Fibroblast of lung (primary cell): Measurements from ENCODE around the gene EFEMP1. TPM values are rescaled to one million over a fixed set of nuclear protein-coding genes. Genes with fewer than 3 reads are reported as not detected.

Source experiments
- DNase-seq, 2 donors: peaks; one replicate each; pipeline versions ENCODE4 v3.0.0 to v3.0.0-alpha.2; 2010; ENCODE audit warnings: low read depth in 2 of 2
- H2AFZ ChIP-seq: 2 replicates; pipeline ENCODE4 v1.5.1; 2012; ENCODE audit warnings: low read length, control low read depth, inconsistent platforms
- H3K27ac ChIP-seq: 2 replicates; pipeline ENCODE4 v1.5.1; 2011; ENCODE audit warnings: low read length, control low read depth; ENCODE audit not compliant: insufficient read depth
- H3K27me3 ChIP-seq: 2 replicates; pipeline ENCODE4 v1.5.1; 2011; ENCODE audit warnings: mild to moderate bottlenecking, low read length; ENCODE audit not compliant: control insufficient read depth, insufficient read depth
- H3K36me3 ChIP-seq: 2 replicates; pipeline ENCODE4 v1.5.1; 2011; ENCODE audit warnings: low read length; ENCODE audit not compliant: control insufficient read depth, insufficient read depth
- H3K4me1 ChIP-seq: 2 replicates; pipeline ENCODE4 v1.5.1; 2011; ENCODE audit warnings: low read length; ENCODE audit not compliant: control insufficient read depth, insufficient read depth; ENCODE audit errors: extremely low read depth
- H3K4me2 ChIP-seq: 2 replicates; pipeline ENCODE4 v1.5.1; 2011; ENCODE audit warnings: low read length, control low read depth; ENCODE audit not compliant: insufficient read depth; ENCODE audit errors: extremely low read depth
- H3K4me3 ChIP-seq, 4 experiments: fragments of 200-600 bp in 1 of 4; sonication (generic) in 1 of 4; replicated peaks in 1 of 4; 2 replicates each; pipeline ENCODE4 v1.5.1; 2011 to 2016; ENCODE audit warnings: low read length in 4 of 4, low read depth in 3 of 4, mild to moderate bottlenecking in 3 of 4, control low read depth in 2 of 4, inconsistent platforms in 1 of 4, mixed read lengths in 1 of 4; ENCODE audit not compliant: insufficient read depth in 1 of 4; ENCODE audit errors: control extremely low read depth in 1 of 4
- H3K79me2 ChIP-seq: 2 replicates; pipeline ENCODE4 v1.5.1; 2012; ENCODE audit warnings: mild to moderate bottlenecking, low read length, inconsistent platforms; ENCODE audit not compliant: control insufficient read depth, insufficient read depth
- H3K9ac ChIP-seq: 2 replicates; pipeline ENCODE4 v1.5.1; 2011; ENCODE audit warnings: mild to moderate bottlenecking, low read length, control low read depth; ENCODE audit not compliant: insufficient read depth
- H3K9me3 ChIP-seq: 2 replicates; pipeline ENCODE4 v1.5.1; 2012; ENCODE audit warnings: low read depth, low read length; ENCODE audit not compliant: control insufficient read depth, insufficient read depth
- H4K20me1 ChIP-seq: 2 replicates; pipeline ENCODE4 v1.5.1; 2011; ENCODE audit warnings: low read length; ENCODE audit not compliant: control insufficient read depth, insufficient read depth; ENCODE audit errors: extremely low read depth
- EZH2 ChIP-seq: IDR thresholded peaks from 2 replicates; pipeline ENCODE4 v1.5.1; 2012; ENCODE audit warnings: low read length, control low read depth, mild to moderate bottlenecking; ENCODE audit errors: missing control alignments
- polyA plus RNA-seq, 2 donors: library from polyadenylated mRNA; depleted of rRNA in 1 of 2; stranded (reverse) in 1 of 2; unstranded in 1 of 2; fragments of >200 nt; gene quantifications; 2 replicates each; pipeline ENCODE4 v1.2.1, GENCODE V29; 2011 to 2012; ENCODE audit warnings: missing spikeins in 1 of 2
- total RNA-seq: library from RNA; depleted of rRNA; stranded (reverse); fragments of >200 nt; gene quantifications from 2 replicates; pipeline ENCODE4 v1.2.1, GENCODE V29; 2014
- TF ChIP-seq, protein P1 (sequence below), 2 donors: IDR thresholded peaks in 1 of 2; conservative IDR thresholded peaks in 1 of 2; 1 replicate in 1 of 2; 2 replicates in 1 of 2; pipeline ENCODE4 v1.5.1; 2011 to 2012; ENCODE audit warnings: low read length in 2 of 2, control low read depth in 1 of 2, inconsistent platforms in 1 of 2, low read depth in 1 of 2, mild to moderate bottlenecking in 1 of 2

Gene EFEMP1
- total and polyA plus RNA-seq, 2 donors (not counting 1 experiment from before 2014, with no cell fraction given), result 467 to 724 TPM

DNA sequence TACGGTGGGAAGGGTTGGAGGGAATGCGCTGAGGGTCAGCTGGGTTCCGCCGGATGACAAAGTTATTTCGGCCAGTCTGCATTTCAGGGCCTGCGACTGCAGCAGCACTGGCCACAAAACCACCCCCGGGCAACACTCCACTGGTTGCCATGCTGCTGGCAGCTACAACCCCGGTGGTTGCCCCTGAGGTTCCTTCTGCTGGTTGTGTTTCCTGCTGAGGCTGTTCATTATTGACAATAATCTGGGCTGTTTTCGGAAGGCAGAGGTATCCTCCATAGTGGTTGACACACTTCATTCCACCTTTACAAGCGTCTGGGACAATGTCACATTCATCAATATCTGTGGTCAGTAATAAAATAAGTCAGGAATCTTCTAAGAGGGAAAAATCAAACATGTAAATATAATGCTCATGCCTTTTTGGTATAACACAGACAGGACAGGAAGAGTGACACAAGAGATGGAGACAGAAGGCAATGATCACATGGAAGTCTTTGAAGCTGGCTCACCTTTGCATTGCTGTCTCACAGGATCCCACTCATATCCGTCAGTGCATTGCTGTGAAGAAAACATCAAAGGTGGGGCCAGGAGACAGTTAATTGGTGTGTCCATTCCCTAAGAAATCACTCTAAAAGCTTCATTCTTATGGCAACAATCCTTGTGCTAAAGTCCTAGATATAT is 5.7 kb downstream of the EFEMP1 start:
- no peak for TF ChIP-seq EZH2
- TF ChIP-seq, protein P1, sequence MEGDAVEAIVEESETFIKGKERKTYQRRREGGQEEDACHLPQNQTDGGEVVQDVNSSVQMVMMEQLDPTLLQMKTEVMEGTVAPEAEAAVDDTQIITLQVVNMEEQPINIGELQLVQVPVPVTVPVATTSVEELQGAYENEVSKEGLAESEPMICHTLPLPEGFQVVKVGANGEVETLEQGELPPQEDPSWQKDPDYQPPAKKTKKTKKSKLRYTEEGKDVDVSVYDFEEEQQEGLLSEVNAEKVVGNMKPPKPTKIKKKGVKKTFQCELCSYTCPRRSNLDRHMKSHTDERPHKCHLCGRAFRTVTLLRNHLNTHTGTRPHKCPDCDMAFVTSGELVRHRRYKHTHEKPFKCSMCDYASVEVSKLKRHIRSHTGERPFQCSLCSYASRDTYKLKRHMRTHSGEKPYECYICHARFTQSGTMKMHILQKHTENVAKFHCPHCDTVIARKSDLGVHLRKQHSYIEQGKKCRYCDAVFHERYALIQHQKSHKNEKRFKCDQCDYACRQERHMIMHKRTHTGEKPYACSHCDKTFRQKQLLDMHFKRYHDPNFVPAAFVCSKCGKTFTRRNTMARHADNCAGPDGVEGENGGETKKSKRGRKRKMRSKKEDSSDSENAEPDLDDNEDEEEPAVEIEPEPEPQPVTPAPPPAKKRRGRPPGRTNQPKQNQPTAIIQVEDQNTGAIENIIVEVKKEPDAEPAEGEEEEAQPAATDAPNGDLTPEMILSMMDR (conservative IDR thresholded peaks at IDR 0.05 in 1 of 2, IDR thresholded peaks at IDR 0.05 in 1 of 2; ENCODE audit: low read depth in 1 of 2, low read length in 2 of 2), result no peak
- H3K4me3 ChIP-seq, result no peak overlapping the region
- no peak overlapping the region for H3K4me2 ChIP-seq
- no peak overlapping the region for H3K27ac ChIP-seq
- H3K36me3 ChIP-seq, result no peaks in the 10 kb centered on the region
- no peak overlapping the region for H3K9ac ChIP-seq
- no peaks in the 10 kb centered on the region for H3K4me1 ChIP-seq
- H3K9me3 ChIP-seq, result no peaks in the 10 kb centered on the region
- DNase-seq, result no peak
- no peaks in the 10 kb centered on the region for H3K79me2 ChIP-seq
- H2AFZ ChIP-seq, result no peak overlapping the region
- H4K20me1 ChIP-seq, result no peaks in the 10 kb centered on the region
- no peaks in the 10 kb centered on the region for H3K27me3 ChIP-seq

DNA sequence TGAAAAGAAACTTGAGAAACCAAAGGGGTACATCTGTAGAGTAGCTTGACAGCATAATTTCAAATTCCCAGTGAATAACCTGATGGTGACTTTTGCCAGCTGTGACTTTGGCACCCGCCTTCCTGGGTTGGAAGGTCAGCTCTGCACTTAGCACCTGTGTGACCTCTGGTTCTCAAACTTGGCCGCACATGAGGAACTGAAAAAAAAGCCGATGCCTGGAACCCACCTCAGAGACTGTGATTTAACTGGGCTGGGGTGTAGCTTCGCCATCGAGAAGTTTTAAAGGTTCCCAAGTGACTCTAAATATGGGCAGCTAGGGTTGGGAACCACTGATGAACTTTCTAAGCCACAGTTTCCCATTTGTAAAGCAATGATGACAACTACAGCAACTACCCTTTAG is 6.5 kb downstream of the EFEMP1 start:
- no peak for TF ChIP-seq EZH2
- TF ChIP-seq, protein P1 (conservative IDR thresholded peaks at IDR 0.05 in 1 of 2, IDR thresholded peaks at IDR 0.05 in 1 of 2; ENCODE audit: low read depth in 1 of 2, low read length in 2 of 2), result no peak
- no peak for DNase-seq
- H4K20me1 ChIP-seq, result no peaks in the 10 kb centered on the region
- H3K4me1 ChIP-seq, result no peaks in the 10 kb centered on the region
- no peak overlapping the region for H3K27ac ChIP-seq
- H3K79me2 ChIP-seq, result no peaks in the 10 kb centered on the region
- no peak overlapping the region for H3K9ac ChIP-seq
- no peaks in the 10 kb centered on the region for H3K36me3 ChIP-seq
- H3K9me3 ChIP-seq, result no peaks in the 10 kb centered on the region
- no peak overlapping the region for H3K4me3 ChIP-seq
- no peaks in the 10 kb centered on the region for H3K27me3 ChIP-seq
- H2AFZ ChIP-seq, result no peak overlapping the region
- H3K4me2 ChIP-seq, result no peak overlapping the region

DNA sequence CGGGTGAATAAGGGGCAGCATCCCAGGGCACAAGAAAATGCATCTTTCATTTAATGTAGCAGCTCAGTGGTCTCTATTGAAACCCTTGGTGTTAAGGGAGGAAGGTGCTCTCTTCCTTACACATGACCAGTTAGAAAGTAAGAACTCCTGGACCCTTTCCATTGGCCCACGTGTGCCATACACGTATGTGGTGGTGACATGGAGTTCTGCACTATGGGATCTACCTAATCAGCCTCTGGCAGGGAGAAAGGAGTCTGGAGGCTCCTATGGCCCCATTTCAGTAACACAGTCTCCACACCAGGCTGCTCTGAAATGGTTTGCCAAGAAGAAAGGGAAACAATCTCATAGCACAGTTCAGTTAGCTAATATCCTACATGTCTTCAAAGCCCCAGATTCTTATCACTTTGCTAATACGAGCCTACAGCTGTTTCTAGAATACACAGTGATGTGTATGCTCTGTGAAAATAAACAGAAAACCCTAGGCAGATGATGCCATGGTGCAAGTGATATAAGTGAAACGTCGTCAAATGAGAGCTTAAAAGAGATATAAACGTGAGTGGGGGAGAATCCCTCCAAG is 7.0 kb downstream of the EFEMP1 start:
- H2AFZ ChIP-seq, result no peak overlapping the region
- H3K79me2 ChIP-seq, result no peaks in the 10 kb centered on the region
- H3K4me3 ChIP-seq, result no peak overlapping the region
- no peaks in the 10 kb centered on the region for H3K36me3 ChIP-seq
- no peak overlapping the region for H3K9ac ChIP-seq
- no peaks in the 10 kb centered on the region for H3K9me3 ChIP-seq
- H3K27ac ChIP-seq, result peak overlapping the region; percentile 9
- H4K20me1 ChIP-seq, result no peaks in the 10 kb centered on the region
- TF ChIP-seq, protein P1 (conservative IDR thresholded peaks at IDR 0.05 in 1 of 2, IDR thresholded peaks at IDR 0.05 in 1 of 2; ENCODE audit: low read depth in 1 of 2, low read length in 2 of 2), result no peak
- no peak for TF ChIP-seq EZH2
- H3K4me1 ChIP-seq, result no peaks in the 10 kb centered on the region
- no peak overlapping the region for H3K4me2 ChIP-seq
- no peaks in the 10 kb centered on the region for H3K27me3 ChIP-seq
- peak; percentile 62 to 75 for DNase-seq
